GM19025 (cell line): ENCODE data around the gene C2orf80.
"Not testable (repeated sequence)": the region's sequence is repeated elsewhere in the genome, so short reads cannot be mapped to it uniquely, and the experiment has no call there.

Experiments used
- ATAC-seq: cut with Tn5 transposase; IDR thresholded peaks from one replicate; pipeline ENCODE4 v1.9.1; 2021; ENCODE audit warnings: mild to moderate bottlenecking, low read depth, moderate library complexity; ENCODE audit not compliant: unreplicated experiment

The C2orf80 gene

GRCh38 chr2:208189810-208190503 is at the start of gene C2orf80:
Gene C2orf80 (minus strand): TSS chr2:208190030. CDS start chr2:208186986, 3,044 bp downstream.
- ATAC-seq: no peak

- ATAC-seq: no peak
Measured at GRCh38 chr2:208235860-208236259, 46.0 kb upstream of the C2orf80 start.

GRCh38 chr2:208234786-208235185 is 45.0 kb upstream of the C2orf80 start:
- ATAC-seq: no peak

GRCh38 chr2:208228476-208228875 is 38.6 kb upstream of the C2orf80 start:
- ATAC-seq: no peak

- ATAC-seq: no peak
Measured at GRCh38 chr2:208227581-208228232, 37.9 kb upstream of the C2orf80 start.

GRCh38 chr2:208224802-208225201 is 35.0 kb upstream of the C2orf80 start:
- ATAC-seq: no peak

- ATAC-seq: no peak
Measured at GRCh38 chr2:208222351-208222750, 32.5 kb upstream of the C2orf80 start.

GRCh38 chr2:208221873-208222272 is 32.0 kb upstream of the C2orf80 start:
- ATAC-seq: not testable (repeated sequence)

- ATAC-seq: no peak
Measured at GRCh38 chr2:208210688-208211451, 21.0 kb upstream of the C2orf80 start.

- ATAC-seq: no peak
Measured at GRCh38 chr2:208208335-208209085, 18.7 kb upstream of the C2orf80 start.

GRCh38 chr2:208207769-208208168 is 17.9 kb upstream of the C2orf80 start:
- ATAC-seq: no peak

GRCh38 chr2:208204166-208204565 is 14.3 kb upstream of the C2orf80 start:
- ATAC-seq: no peak

- no peak for ATAC-seq
Measured at GRCh38 chr2:208195531-208195930, 5.7 kb upstream of the C2orf80 start.

GRCh38 chr2:208192611-208193236 is 2.9 kb upstream of the C2orf80 start:
- ATAC-seq: no peak

- ATAC-seq: no peak
Measured at GRCh38 chr2:208189069-208189809, 591 bp downstream of the C2orf80 start.

- ATAC-seq: no peak
Measured at GRCh38 chr2:208186893-208187292, 2.9 kb downstream of the C2orf80 start.

- no peak for ATAC-seq
Measured at GRCh38 chr2:208186465-208186864, 3.4 kb downstream of the C2orf80 start.

- no peak for ATAC-seq
Measured at GRCh38 chr2:208183972-208184705, 5.7 kb downstream of the C2orf80 start.

GRCh38 chr2:208183526-208183925 is 6.3 kb downstream of the C2orf80 start:
- no peak for ATAC-seq
